ENCODE results near the gene FBXO40.

FBXO40 gene

DNA sequence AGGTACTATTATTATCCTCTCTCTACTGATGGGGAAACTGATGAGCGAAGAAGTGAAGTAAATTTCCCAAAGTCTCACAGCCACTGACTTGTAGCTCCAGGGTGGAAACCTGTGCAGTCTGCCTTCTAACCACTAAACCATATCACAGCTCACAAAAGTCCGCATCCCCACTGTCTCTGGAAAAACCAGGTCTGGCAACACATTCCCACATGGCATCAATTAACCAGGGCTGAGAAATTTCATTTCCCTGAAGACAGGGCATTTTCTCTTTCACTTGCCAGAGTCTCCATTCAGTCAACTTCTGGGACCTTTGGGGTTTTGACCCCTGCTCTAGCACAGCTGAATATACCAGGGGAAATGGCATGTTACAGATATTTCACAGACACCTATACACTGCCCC, 26.5 kb downstream of the FBXO40 start:
- DNase-seq (ENCODE audit: low read depth): no peak

DNA sequence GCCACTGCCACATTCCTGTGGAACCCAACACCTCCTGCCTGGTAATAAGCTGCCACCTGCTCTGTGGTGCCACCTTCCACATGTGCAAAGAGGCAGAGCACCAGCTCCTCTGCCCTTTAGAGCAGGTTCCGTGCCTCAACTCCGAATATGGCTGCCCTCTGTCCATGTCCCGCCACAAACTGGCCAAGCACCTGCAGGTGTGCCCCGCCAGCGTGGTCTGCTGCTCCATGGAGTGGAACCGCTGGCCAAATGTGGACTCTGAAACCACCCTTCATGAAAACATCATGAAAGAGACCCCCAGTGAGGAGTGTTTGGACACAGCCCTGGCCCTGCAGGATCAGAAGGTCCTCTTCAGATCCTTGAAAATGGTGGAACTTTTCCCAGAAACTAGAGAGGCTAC, 28.3 kb downstream of the FBXO40 start:
- DNase-seq (ENCODE audit: low read depth): no peak

DNA sequence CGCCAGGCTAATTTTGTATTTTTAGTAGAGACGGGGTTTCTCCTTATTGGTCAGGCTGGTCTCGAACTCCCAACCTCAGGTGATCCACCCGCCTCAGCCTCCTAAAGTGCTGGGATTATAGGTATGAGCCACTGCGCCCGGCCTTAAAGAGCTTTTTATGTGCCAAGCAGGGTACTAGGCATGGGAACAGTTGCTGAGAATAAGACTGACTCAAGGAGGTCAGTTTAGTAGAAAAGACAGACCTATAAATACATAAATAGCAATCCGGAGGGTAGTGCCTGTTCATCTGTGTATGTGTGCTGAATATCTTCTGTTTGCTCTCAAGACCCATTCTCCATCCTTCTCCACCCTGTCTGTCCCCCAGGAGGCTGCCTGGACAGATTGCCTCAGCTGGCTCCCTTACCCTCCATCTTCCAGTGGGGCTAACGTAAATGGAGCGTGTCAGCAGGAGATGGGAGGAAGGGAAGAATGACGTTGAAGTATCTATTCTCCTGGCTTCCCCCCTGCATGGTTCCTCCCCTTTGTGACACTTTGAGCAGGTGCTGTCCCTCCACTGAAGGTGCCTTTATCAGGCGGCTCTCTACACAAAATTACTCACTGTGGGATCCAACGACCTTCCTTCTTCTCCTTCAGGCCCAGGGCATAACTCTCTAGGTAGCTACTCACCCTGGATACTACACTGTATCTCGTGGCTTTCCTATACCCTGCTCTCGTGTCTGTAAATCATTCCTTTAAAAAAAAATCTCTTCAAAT, 31.1 kb downstream of the FBXO40 start:
- no peak for DNase-seq (ENCODE audit: low read depth)

DNA sequence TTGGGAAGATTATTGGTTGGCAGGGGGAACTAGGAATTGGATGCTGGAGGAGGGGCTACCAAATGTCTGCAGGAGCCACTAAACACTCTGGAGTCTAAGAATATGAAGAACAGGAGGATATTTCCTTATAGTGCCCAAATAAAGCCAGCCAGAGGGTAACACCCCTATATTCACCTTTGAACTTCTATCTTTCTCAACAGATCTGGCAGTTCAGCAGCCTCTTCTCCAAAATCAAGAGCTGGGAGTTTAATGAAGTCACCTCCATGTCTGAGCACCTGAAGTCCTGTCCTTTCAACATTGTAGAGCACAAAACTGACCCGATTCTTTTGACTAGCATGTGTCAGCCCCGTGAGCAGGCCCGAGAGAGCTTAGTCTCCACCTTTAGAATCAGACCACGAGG, 33.3 kb downstream of the FBXO40 start:
- no peak for DNase-seq (ENCODE audit: low read depth)

DNA sequence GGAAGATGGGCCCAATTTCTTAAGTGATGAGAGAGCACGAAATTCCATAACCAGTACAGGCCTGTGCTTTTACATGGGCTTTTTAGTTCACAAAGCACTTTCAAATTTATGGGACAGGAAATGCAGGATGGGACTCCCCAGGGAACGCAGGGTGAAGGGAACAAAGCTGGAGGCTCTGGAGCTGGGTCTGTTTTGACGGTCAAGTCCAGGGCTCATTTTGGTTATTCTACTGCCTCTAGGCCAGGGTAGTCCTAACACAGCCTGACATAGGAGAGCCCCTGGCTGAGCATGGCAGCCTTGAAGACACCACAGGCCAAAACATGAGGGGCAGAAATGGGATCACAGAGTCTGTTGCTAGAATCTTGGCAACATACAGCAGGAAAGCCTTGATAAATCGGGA, 34.0 kb downstream of the FBXO40 start:
- DNase-seq (ENCODE audit: low read depth): no peak

DNA sequence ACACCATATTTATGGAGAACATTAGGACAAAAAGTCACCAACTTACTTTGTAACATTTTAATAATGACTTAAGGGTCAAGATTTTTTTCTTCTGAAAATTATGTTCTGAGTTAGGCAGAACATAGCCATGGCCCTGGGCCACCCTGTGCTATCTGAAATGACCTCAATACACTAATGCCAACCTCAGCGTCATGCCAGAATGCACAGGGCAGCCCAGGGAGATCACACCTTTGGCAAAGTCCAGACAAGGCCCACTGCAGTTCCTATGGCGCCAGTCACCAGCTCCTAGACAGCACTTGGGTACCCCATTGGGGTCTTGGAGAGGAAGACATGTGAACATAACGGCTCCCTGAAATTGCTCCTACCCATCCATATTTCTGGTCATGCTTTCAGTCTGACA, 34.4 kb downstream of the FBXO40 start:
- DNase-seq (ENCODE audit: low read depth): no peak

DNA sequence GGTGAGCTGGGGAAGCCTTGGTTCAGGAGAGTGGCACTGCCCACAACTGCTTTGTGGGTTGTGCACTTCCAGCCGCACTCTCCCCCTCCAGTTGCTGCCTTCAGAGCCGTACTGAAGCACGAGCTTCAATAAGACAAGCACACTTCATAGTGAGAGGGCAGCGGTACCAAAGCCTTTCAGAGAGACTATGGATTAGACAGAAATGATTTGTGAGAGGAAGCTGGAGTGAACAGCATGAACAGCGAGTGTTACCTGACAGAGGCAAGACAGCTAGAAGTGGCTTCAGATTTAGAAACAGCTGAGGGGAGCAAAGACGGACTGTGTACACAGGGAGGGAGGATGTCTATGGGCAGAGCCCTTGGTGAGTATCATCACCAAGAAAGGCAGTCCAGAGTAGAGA, 36.4 kb downstream of the FBXO40 start:
- DNase-seq (ENCODE audit: low read depth): no peak

DNA sequence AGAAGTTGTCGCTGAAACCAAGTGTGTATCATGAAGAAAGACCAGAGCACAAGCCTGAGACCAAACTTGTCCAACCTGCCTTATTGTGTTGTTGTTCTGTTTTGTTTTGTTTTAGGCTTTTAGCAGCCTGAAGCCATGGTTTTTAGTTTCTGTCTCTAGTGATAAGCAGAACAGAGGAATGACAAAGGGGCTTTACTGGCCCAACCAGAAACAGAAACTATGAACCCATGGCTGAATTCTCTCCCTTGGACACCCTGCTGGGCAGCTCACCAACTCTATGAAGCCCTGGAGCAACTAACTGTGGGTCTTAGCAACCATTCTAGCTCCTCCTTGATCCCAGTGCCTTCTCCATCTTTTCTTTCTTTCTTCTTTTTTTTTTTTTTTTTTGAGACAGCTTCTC, 37.2 kb downstream of the FBXO40 start:
- no peak for DNase-seq (ENCODE audit: low read depth)

DNA sequence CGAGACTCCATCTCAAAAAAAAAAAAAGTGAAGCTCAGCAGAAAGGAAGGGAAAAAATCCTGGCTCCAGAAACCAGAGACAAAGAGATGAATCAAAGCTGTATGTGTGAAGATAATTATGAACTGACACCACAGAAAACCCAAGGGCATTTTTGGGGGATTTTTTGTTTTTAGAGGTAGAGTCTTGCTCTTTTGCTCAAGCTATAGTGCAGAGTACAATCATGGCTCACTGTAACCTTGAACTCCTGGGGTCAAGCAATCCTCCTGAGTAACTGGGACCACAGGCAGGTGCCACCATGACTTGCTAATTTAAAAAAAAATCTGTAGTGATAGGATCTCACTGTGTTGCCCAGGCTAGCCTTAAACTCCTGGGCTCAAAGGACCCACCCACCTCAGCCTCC, 44.7 kb downstream of the FBXO40 start:
- no peak for DNase-seq (ENCODE audit: low read depth)

DNA sequence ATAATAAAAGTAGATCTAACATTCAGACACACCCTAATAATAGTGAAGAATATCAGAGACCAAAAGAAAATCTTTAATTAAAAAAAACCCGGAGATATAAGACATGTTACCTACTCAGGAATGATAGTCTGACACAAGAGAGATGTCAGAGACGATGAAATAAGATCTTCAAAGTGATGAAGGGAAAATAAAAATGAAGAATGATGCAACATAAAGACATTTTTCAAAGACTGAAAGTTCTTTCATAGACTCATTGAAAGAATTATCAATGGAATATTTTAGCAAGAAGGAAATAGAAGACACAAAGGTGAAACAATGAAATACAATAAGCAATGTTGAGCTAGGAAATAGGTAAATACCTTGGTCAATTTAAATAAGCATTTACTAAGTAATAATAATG, 47.9 kb downstream of the FBXO40 start:
- no peak for DNase-seq (ENCODE audit: low read depth)

DNA sequence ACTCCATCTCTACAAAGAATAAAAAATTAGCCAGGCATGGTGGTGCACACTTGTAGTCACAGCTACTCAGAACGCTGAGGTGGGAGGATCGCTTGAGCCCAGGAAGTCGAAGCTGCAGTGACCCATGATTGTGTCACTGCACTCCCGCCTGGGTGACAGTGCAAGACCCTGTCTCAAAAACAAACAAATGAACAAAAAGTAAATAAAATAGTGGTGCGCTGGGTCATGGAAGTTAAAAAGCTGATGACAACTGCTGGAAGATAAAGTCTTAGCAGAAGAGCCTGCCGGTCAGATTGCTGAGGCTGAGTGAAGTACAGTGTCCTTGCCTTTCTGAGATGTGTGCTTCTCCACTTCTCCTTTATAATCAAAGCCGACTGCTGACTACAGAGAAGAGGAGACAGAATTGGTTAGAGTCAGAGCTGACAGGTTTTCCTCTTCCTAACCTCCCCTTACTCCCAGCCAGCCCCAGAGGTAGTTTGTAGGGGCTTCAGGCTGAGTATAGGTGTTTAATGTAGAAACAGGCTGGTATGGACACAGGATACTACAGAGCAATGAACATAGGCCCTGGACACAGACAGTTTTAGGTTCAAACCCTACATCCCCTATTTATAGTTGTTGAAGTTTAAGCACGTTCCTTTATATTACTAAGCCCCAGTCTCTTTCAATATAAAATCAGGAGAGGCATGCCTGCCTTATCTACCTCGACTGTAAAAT, 49.6 kb downstream of the FBXO40 start:
- DNase-seq (ENCODE audit: low read depth): no peak

DNA sequence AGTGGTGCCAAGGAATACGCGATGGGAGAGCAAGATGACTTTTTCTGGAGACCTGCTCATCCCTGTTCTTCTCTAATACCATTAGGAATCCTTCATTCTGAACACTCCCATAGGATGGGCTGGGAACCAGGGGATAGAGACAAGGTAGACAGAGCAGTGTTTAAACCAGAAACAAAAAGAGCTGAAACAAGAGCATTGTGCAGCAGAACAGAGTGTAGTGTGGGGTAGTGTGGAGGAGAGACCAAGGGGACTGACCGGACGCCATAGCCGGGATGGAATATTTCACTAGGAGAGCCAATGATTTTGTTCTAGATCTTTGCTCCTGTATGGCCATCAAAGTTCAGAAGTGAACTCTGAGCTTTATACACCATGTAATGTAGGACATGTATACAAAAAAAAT, 51.9 kb downstream of the FBXO40 start:
- DNase-seq (ENCODE audit: low read depth): no peak

DNA sequence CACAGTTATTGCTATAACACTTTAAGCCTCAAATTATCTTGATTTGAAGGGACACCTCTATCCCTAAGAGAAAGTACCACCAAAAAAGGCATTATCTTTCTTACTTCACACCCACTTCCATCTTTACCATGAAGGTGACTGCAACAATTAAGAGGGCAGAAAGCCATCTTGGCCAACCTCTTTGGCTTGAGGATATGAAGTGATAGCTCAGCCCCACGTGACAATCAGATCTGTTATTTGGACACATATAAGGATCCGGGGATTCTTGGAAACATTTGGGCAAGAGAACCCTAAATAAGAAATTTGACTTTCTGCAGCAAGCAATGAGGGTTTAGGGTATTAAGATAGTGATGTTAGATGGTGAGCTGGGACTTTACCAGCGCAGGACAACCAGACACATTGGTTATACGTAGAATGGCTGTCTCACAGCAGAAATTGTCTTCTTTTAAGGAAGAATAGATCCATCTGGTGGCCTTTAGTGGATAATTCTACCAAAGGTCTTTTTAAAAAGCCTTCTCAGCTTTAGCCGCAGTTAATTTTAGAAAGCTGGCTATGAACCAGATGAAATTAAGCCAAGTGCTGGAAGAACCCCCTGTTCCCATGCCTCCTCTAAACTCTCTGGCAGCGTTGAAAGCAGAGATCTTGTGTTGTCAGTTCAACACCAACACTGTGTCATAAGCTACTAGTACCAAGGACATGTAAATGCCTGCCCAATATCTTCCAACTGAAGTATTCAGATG, 55.2 kb downstream of the FBXO40 start:
- DNase-seq (ENCODE audit: low read depth): no peak

DNA sequence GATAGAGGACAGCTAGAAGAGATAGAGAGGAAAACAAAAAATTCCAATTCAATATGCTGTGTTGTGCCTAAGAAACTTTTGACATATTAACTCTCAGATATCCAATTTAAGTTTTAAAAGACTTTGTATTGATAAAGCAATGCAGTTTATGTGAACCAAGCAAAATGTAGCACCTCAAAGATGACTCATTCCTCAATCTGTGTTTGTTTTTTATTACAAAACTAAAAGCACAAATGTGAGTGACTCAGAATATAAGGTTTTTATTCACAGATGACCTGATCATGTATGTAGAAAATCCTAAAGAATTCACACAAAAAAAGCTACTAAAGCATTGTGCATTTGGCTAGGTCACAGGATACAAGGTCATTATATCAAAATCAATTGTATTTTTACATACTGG, 56.5 kb downstream of the FBXO40 start:
- no peak for DNase-seq (ENCODE audit: low read depth)

DNA sequence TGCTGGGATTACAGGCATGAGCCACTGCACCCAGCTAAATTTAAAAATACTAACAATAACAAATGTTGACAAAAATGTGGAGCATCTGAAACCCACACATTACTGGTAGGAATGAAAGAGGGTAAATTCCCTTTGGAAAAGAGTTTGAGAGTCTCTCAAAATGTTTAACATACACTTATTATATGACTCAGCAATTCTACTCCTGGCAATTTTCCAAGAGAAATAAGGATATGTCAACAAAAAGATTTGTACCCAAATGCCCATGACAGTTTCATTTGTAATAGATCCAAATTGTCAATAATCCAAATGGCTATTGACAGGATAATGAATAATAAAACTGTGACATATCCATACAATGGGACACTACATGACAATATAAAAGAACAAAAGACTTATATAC, 58.5 kb downstream of the FBXO40 start:
- DNase-seq (ENCODE audit: low read depth): no peak

DNA sequence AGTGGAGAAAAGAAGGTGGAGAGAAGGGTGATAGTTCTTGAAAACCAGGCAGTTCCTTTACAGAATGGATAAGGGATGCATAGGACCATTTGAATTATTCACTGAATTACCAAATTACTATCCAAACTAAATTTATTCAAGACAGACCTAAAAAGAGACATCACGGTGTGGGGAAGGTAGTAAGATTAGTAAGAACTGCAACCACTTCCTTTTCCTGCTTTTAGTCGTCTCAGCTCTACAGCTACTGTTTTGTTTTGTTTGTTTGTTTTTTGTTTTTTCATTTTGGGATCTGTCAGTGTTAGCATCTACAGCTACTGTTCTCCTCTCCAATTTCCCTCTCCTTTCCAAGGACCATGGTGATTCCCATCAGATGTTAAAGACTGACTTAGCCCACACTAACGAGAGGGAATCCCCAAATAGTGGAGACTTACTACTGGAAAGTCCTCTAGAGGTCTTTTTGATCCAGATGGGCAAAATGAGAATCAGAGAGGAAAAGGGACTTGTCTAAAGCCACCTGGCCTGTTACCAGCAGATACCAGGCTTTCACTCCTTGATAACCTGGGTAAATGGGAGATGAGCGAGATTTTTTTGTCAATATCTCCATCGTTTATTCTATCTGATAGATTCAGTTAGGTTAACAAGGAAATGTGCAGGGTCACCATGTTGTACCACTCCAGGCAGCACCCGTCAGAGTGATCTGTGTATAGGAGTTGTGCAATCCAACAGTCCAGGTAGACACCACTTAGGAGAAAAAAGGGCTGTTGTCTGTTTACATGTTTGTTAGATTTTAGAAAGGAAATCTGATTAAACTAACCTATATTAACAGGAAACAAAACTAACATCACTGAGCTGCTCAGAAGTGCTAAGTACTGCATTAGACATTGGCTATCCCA, 61.6 kb downstream of the FBXO40 start:
- DNase-seq (ENCODE audit: low read depth): no peak

DNA sequence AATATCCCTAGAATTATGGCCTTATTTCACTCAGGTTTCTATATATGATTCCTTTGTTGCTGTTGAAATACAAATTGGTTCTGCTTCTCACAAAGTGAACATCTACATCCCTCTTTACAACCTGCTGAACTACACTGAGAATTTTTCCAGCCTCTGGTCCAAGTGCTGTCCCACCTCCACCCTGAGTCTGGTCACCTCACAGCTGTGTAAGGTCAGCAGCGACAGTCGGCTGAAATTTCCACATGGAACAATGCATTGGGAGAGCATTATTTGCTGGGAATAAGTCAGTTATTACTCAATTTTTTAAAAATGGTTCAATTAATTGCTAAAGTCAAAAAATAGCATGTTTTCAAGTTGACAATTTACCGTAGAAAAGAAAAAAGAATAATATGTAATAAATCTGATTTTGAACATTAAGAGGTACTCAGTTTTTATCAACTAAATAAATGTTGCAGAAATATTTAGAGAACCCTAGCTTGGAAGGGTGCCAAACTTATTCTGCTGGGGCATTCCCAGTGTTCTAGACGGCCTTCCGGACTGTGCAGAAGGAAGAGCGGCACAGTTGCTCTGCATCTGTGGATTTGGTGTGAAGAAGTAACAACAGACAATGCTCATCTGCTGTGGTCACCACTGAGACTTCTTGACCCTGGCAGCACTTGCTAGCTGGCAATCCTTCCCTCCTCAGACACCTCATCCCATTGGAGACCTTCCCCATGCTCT, 65.7 kb downstream of the FBXO40 start:
- no peak for DNase-seq (ENCODE audit: low read depth)

DNA sequence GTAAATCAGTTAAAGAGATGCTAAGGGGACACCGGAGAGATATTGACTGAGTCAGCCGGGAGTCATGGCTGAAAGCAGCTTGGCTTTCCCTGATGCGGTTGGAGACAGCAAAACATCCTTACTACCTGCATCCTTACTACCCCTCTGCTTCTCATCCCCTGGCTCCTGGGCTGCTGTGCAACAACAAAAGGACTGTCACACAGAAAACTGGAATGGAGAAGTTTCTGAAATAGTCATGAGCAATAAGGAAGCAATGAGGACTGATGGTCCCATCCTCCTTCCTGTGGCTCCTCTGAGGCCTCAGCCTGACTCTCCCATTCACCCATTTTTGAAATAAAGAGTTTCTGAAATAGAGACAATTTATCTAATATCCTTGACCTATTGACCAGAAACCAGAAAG, 66.4 kb downstream of the FBXO40 start:
- no peak for DNase-seq (ENCODE audit: low read depth)

DNA sequence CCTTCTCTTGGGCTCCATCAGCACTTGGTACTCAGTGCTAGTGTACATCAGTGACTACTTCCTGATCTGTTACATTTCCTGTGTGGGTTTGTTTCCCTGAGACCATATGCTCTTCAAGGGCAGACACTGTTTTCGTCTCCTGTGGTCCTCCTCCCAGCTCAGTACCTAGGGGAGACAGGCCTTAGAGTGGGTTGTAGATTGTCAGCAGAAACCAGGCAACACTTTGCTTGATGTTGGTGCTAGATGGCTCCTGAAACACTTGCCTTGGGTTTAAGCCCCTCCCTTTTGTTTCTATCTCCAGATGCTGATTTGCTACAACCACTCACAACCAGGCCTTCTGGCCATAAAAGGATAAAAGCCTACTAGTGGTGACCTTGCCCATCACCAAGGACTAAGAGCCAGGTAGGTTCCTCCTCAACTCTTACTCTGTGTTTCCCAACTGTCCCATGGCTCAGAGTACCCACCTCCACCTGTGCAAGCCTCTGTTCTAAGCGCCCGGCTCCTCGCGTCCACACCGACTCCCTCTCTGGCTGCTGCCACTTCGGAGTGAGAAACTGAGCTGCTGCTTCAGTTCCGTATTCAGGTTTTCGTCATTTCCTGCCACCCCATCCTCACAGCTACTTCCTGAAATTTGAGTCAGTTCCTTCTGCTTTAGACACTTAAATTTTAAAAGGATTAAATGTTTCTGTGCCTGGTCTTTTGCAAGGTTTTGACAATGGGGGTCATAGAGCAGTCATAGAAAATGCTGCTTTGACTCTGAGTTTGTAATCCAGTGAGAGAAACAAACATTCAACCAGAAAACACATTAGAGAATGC, 67.4 kb downstream of the FBXO40 start, which contains the start of gene HCLS1:
Gene HCLS1, minus strand, starts transcription at position 548 of the 816 bp plus-strand sequence. CDS start 2,556 bp downstream, outside the sequence.
- DNase-seq (ENCODE audit: low read depth): no peak

DNA sequence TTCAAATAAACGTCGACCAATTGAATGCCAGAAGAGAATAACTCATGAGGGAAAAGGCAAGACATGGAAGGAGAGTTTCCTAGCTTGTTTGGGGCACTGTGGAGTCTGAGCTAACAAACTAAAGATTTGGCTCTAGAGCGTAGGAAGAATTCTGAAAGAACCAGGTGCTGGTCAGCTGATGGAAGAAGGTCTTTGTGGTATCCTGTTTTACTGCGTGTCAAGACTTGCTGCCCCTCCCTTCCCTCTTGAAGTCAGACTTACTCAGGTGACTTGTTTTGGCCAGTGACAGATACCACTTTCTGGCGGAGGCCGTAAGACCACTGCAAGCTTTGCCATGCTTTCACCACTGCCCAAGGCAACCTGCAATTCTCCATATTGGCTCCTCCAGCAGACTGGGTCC, 68.2 kb downstream of the FBXO40 start:
- no peak for DNase-seq (ENCODE audit: low read depth)

All from HS-27A (cell line).